ENCODE data around the gene C1orf210. TPM values are rescaled to one million over a fixed set of nuclear protein-coding genes. Genes with fewer than 3 reads are reported as not detected.

The C1orf210 gene
- polyA plus RNA-seq (2012; ENCODE audit: low read depth, missing spikeins), result not detected

DNA sequence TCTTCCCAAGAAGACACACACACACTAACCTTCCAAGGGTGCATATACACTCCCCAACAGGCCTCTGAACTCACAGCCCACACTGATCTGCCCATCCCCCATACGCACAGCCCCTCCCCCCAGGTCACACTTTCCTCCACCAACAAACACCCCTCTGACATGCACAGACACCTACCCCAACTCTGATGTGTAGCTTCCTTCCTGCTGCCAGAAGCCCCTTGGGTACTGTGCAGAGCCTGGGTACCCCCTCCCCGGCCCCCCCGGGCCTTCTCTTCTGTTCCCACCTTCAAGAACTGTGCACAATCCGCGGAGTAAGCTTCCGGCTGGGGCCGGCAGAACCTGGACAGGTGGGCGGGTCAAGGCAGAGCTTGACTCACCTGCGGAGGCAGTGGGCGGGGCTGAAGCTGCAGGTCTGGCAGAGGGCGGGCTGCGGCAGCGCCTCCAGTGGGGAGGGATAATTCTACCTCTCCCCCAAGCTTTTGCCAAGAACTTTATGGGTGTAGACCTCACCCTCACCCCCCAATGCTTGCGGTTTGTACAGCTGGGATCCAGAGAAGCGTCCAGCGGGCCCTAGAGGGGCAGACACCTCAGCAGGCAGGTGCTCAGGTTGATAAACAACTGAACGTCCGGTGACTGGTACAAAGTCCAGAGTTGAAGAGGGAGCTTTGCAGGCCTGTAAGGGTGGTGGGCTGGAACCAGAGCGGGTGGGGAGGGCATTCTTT, at the start of gene C1orf210:
C1orf210 (minus strand) TSS at position 313 of the 722 bp plus-strand sequence. CDS start 2,311 bp downstream, outside the sequence.
- TF ChIP-seq POU2F2 (IDR thresholded peaks at IDR 0.05; ENCODE audit: low read depth, low read length), result no peak
- no peak for TF ChIP-seq TAF1 (IDR thresholded peaks at IDR 0.05; ENCODE audit: low read depth, low read length)
- TF ChIP-seq POLR2AphosphoS5 (IDR thresholded peaks at IDR 0.05; ENCODE audit: low read depth, low read length), result no peak
- no peak for TF ChIP-seq SPI1 (IDR thresholded peaks at IDR 0.05; ENCODE audit: low read depth, low read length)
- no peak for TF ChIP-seq POLR2A (IDR thresholded peaks at IDR 0.05; ENCODE audit: low read depth, low read length)
- TF ChIP-seq PAX5 (IDR thresholded peaks at IDR 0.05; ENCODE audit: insufficient read depth, low read length, severe bottlenecking), result no peak
- DNase-seq (ENCODE audit: insufficient read length, low spot score), result no peak
- no peak for FAIRE-seq

DNA sequence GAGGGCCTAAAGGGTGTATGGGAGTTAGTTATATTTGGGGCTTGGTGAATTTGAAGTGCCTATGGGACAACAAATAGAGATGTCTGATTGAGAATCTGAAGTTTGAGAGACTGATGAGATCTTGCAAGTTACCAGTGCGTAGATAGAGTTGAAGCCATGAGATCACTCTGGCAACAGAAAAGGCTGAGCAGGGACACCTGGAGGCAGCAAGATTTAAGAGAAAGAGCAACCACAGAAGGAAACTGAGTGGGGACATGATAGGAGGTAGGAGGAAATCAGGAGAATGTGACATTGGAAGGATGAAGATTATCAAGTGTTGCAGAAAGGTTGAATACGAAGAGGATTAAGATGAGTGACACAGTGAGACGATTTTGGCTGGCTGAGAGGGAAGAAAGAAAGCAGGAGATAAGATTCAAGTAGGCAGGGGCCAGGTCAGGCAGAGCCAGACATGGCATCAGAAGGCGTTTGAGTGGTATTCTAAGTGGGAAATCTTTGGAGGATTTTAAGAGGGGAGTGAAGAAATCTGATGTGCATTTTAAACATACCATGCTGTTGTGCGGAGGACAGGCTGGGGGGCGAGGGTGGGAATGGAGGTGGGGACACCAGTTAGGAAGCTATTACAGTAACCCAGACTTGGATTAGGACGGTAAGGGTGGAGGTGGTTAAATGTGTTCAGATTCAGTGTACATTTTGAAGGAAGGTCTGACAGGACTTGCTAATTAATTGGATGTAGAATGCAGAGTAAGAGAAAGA, 49.2 kb upstream of the C1orf210 start:
- TF ChIP-seq POU2F2 (IDR thresholded peaks at IDR 0.05; ENCODE audit: low read depth, low read length) (no peak), SPI1 (IDR thresholded peaks at IDR 0.05; ENCODE audit: low read depth, low read length) (no peak), POLR2A (IDR thresholded peaks at IDR 0.05; ENCODE audit: low read depth, low read length) (no peak), POLR2AphosphoS5 (IDR thresholded peaks at IDR 0.05; ENCODE audit: low read depth, low read length) (no peak), TAF1 (IDR thresholded peaks at IDR 0.05; ENCODE audit: low read depth, low read length) (no peak), PAX5 (IDR thresholded peaks at IDR 0.05; ENCODE audit: insufficient read depth, low read length, severe bottlenecking) (no peak)
- DNase-seq (ENCODE audit: insufficient read length, low spot score), result no peak
- FAIRE-seq, result no peak

DNA sequence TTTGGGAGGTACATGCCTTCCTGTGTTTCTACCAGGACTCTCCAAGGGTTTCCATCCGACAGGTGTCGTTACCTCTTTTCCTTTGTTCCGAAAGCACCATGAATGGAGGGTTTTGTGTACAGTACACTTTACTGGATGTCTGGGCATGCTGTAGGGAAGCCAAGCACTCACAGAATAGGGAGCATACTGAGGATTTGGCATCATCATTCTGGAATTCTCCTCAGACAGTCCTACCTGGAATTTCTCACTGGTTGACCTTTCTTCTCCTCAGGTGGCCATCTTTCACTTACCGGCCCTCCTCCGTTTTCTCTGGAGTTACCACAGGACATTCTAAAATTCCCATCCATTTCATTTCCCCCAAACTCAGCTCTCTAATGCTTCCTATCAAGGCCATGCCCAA, 46.3 kb upstream of the C1orf210 start:
- no peak for FAIRE-seq
- no peak for TF ChIP-seq PAX5 (IDR thresholded peaks at IDR 0.05; ENCODE audit: insufficient read depth, low read length, severe bottlenecking)
- TF ChIP-seq POU2F2 (IDR thresholded peaks at IDR 0.05; ENCODE audit: low read depth, low read length), result no peak
- TF ChIP-seq POLR2A (IDR thresholded peaks at IDR 0.05; ENCODE audit: low read depth, low read length), result no peak
- no peak for TF ChIP-seq TAF1 (IDR thresholded peaks at IDR 0.05; ENCODE audit: low read depth, low read length)
- TF ChIP-seq SPI1 (IDR thresholded peaks at IDR 0.05; ENCODE audit: low read depth, low read length), result no peak
- TF ChIP-seq POLR2AphosphoS5 (IDR thresholded peaks at IDR 0.05; ENCODE audit: low read depth, low read length), result no peak
- DNase-seq (ENCODE audit: insufficient read length, low spot score), result no peak

DNA sequence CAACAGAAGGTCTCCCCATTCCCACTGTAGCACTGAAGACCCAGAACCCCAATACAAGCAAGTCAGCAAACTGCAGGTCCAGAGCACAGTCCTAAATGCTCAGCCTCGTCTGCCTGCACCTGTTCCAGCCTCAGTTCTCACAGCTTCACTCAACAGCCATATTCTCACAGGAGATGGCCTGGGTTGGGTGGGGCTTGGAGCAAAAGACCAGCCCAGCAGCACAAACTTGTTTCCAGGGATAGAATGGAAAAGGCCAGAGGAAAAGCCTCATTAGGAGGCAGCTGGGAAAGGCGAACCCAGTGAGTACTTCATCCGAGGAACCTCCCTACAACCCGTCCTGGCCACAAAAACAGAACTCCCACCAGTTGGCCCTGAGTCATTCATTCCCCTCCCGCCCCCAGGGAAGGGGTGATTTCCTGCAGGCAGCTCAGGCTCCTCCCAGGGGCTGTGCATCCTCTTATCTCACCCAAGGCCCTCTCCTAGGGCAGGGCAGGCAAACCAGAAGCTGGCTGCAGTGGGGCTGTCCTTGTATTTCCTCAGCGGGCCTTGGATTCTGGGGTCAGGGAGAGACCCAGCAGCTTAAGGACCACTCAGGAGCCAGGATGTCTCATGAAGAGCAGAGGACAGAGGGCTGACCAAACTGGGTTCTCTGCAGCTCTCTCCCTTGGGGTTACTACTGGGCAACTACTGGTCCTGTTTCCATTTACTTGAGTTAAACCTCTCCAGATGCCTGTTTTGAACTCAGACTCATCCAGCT, 44.8 kb upstream of the C1orf210 start:
- TF ChIP-seq TAF1 (IDR thresholded peaks at IDR 0.05; ENCODE audit: low read depth, low read length), result no peak
- no peak for TF ChIP-seq POLR2A (IDR thresholded peaks at IDR 0.05; ENCODE audit: low read depth, low read length)
- no peak for TF ChIP-seq POU2F2 (IDR thresholded peaks at IDR 0.05; ENCODE audit: low read depth, low read length)
- no peak for FAIRE-seq
- DNase-seq (ENCODE audit: insufficient read length, low spot score), result no peak

DNA sequence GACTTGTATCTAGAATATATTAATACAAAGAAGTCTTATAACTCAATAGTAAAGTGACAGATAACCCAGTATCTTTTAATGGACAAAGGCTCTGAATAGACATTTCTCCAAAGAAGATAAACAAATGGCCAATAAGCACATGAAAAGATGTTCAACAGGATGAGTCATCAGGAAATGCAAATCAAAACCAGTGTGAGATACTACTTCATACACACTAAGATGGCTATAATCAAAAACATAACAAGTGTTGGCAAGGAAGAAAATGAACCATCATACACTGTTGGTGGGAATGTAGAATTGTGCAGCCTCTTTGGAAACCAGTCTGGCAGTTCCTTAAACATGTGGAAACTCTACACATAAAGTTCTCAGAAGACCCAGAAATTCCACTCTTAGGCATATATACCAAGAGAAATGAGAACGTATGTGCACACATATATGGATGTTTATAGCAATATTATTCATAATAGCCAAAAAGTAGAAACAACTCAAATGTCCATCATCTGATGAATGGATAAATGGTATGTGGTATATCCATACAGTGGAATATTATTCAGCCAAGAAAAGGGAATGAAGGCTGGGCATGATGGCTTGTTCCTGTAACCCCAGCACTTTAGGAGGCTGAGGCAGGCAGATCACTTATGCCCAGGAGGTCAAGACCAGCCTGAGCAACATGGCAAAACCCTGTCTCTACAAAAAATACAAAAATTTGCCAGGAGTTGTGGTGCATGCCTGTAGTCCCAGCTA, 42.3 kb upstream of the C1orf210 start:
- no peak for TF ChIP-seq POLR2A (IDR thresholded peaks at IDR 0.05; ENCODE audit: low read depth, low read length)
- TF ChIP-seq POU2F2 (IDR thresholded peaks at IDR 0.05; ENCODE audit: low read depth, low read length), result no peak
- DNase-seq (ENCODE audit: insufficient read length, low spot score) (no peak), FAIRE-seq (no peak)

DNA sequence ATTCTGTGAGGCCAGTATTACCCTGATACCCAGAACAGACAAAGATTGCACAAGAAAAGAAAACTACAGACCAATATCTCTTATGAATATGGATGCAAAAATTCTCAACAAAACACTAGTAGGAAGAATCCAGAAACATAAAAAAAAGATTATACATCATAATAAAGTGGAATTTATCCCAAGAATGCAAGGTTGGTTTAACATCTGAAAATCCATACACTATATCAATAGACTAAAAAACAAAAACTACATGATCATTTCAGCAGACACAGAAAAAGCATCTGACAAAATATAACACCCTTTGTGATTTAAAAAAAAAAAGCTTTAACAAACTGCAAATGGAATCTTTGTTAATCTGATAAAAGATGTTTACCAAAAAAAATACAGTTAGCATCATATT, 40.0 kb upstream of the C1orf210 start:
- no peak for FAIRE-seq
- no peak for DNase-seq (ENCODE audit: insufficient read length, low spot score)
- TF ChIP-seq SPI1 (IDR thresholded peaks at IDR 0.05; ENCODE audit: low read depth, low read length), result no peak
- no peak for TF ChIP-seq POLR2A (IDR thresholded peaks at IDR 0.05; ENCODE audit: low read depth, low read length)

DNA sequence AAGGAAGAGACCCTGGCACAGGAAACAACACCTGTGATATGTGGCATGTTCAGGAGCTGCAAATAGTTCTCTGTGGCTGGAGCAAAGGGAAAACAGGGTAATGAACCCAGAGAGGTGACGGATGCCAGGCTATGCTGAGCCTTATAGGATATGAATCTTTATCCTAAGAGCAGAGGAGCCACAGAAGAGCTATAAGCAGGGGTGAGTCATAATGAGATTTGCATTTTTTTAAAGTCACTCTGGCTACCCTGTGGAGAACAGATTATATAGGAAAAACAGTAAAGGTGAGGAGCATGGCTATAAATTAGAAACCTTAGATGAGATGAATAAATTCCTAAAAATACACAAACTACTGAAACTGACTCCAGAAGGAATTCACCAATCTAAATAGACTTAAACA, 39.4 kb upstream of the C1orf210 start:
- no peak for FAIRE-seq
- DNase-seq (ENCODE audit: insufficient read length, low spot score), result no peak
- TF ChIP-seq SPI1 (IDR thresholded peaks at IDR 0.05; ENCODE audit: low read depth, low read length) (no peak), POU2F2 (IDR thresholded peaks at IDR 0.05; ENCODE audit: low read depth, low read length) (no peak), PAX5 (IDR thresholded peaks at IDR 0.05; ENCODE audit: insufficient read depth, low read length, severe bottlenecking) (no peak), POLR2AphosphoS5 (IDR thresholded peaks at IDR 0.05; ENCODE audit: low read depth, low read length) (no peak), POLR2A (IDR thresholded peaks at IDR 0.05; ENCODE audit: low read depth, low read length) (no peak), TAF1 (IDR thresholded peaks at IDR 0.05; ENCODE audit: low read depth, low read length) (no peak)

DNA sequence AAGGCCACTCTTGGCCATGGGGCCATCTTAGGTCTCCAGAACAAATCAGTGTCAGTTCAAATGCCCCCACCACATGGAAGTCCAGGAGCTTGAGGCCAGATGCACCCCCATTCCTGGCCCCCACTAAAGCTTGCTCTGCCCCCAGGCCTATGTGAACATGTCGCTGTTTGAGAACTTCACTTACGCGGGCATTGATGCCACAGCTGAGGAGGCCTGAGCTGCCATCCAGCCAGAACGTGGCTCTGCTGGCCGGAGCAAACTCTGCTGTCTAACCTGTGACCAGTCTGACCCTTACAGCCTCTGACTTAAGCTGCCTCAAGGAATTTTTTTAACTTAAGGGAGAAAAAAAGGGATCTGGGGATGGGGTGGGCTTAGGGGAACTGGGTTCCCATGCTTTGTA, 37.1 kb upstream of the C1orf210 start:
- DNase-seq (ENCODE audit: insufficient read length, low spot score) (no peak), FAIRE-seq (no peak)
- no peak for TF ChIP-seq POLR2AphosphoS5 (IDR thresholded peaks at IDR 0.05; ENCODE audit: low read depth, low read length)
- TF ChIP-seq SPI1 (IDR thresholded peaks at IDR 0.05; ENCODE audit: low read depth, low read length), result no peak
- TF ChIP-seq POLR2A (IDR thresholded peaks at IDR 0.05; ENCODE audit: low read depth, low read length), result no peak
- TF ChIP-seq TAF1 (IDR thresholded peaks at IDR 0.05; ENCODE audit: low read depth, low read length), result no peak
- no peak for TF ChIP-seq PAX5 (IDR thresholded peaks at IDR 0.05; ENCODE audit: insufficient read depth, low read length, severe bottlenecking)

DNA sequence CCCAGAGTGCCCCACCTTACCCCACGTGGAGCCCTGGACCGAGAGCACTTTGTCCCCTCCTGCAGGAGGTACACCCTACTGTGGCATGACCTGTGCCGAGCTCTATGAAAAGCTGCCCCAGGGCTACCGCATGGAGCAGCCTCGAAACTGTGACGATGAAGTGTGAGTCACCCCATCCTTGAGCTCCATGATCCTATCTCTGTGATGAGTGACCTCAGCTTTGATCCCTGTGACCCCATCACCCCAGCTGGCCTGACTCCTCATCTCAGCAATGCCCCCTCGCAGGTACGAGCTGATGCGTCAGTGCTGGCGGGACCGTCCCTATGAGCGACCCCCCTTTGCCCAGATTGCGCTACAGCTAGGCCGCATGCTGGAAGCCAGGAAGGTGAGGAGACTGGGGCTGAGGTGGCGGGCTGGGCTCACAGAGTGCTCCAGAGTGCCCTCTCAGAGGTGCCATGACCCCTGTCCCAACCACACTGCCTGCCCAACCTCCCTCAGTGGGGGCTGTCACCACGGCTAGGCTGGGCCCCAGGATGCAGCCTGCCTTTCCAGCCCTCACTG, 36.0 kb upstream of the C1orf210 start:
- FAIRE-seq (no peak), DNase-seq (ENCODE audit: insufficient read length, low spot score) (no peak)
- TF ChIP-seq PAX5 (IDR thresholded peaks at IDR 0.05; ENCODE audit: insufficient read depth, low read length, severe bottlenecking) (no peak), TAF1 (IDR thresholded peaks at IDR 0.05; ENCODE audit: low read depth, low read length) (no peak), SPI1 (IDR thresholded peaks at IDR 0.05; ENCODE audit: low read depth, low read length) (no peak), POLR2A (IDR thresholded peaks at IDR 0.05; ENCODE audit: low read depth, low read length) (no peak), POU2F2 (IDR thresholded peaks at IDR 0.05; ENCODE audit: low read depth, low read length) (no peak), POLR2AphosphoS5 (IDR thresholded peaks at IDR 0.05; ENCODE audit: low read depth, low read length) (no peak)

All from GM12891 (cell line).